MM.1S (cell line): ENCODE data around the gene CRLF3.
"Not testable (repeated sequence)": the region's sequence is repeated elsewhere in the genome, so short reads cannot be mapped to it uniquely, and the experiment has no call there.

Experiments
- CTCF ChIP-seq: fragments of 300-600 bp; sonication (generic); IDR thresholded peaks from 2 replicates; pipeline ENCODE4 v1.5.1; 2016; ENCODE audit warnings: antibody characterized with exemption, low read length, mixed read lengths
- EZH2 ChIP-seq: fragments of 300-600 bp; sonication (generic); optimal IDR thresholded peaks from 2 replicates; pipeline ENCODE3; 2017; ENCODE audit warnings: low read depth, mild to moderate bottlenecking, antibody characterized with exemption, low read length, mixed read lengths
- EZH2phosphoT487 ChIP-seq: fragments of 300-600 bp; sonication (generic); IDR thresholded peaks from 2 replicates; pipeline ENCODE4 v1.6.1; 2018; ENCODE audit warnings: antibody characterized with exemption, low read length

GRCh38 chr17:30814236-30814635 lies 10.3 kb downstream of the CRLF3 start:
- TF ChIP-seq CTCF, EZH2, EZH2phosphoT487: not testable (repeated sequence)
